Esophagus muscularis mucosa (tissue), 3 donors: ENCODE results near the gene PRDM9.

Source experiments
- CTCF ChIP-seq, 3 experiments: fragments of 200-600 bp in 2 of 3; fragments of 450-650 bp in 1 of 3; sonication (generic) in 2 of 3; IDR thresholded peaks; one replicate each; pipeline ENCODE4 v1.5.1; 2017 to 2019; ENCODE audit warnings: antibody characterized with exemption in 3 of 3, mild to moderate bottlenecking in 2 of 3, moderate library complexity in 1 of 3
- POLR2A ChIP-seq: fragments of 450-650 bp; IDR thresholded peaks from one replicate; pipeline ENCODE4 v1.6.1; 2017; ENCODE audit warnings: antibody characterized with exemption, moderate library complexity, mild to moderate bottlenecking, low read depth

GRCh38 chr5:23496576-23496975, 10.8 kb upstream of the PRDM9 start:
- TF ChIP-seq CTCF (IDR thresholded peaks at IDR 0.05): no peak
- no peak for TF ChIP-seq POLR2A
